Breast epithelium (tissue), 3 donors: ENCODE results near the gene KLF5.

Experiments
- CTCF ChIP-seq, 3 donors: fragments of 450-650 bp; IDR thresholded peaks; one replicate each; pipeline ENCODE4 v1.5.1; 2016 to 2017; ENCODE audit warnings: antibody characterized with exemption in 3 of 3, mild to moderate bottlenecking in 3 of 3, moderate library complexity in 3 of 3
- POLR2A ChIP-seq: fragments of 450-650 bp; IDR thresholded peaks from one replicate; pipeline ENCODE4 v1.6.1; 2016; ENCODE audit warnings: antibody characterized with exemption, mild to moderate bottlenecking, moderate library complexity

GRCh38 chr13:73075954-73076353 is 17.1 kb downstream of the KLF5 start:
- TF ChIP-seq CTCF (IDR thresholded peaks at IDR 0.05) (no peak), POLR2A (no peak)
